Measurements from ENCODE around the gene KCNK5. TPM values are rescaled to one million over a fixed set of nuclear protein-coding genes. Genes with fewer than 3 reads are reported as not detected.

KCNK5 gene
- total RNA-seq, 4 donors from 2014 or later: 1.0 to 4.8 (median 2.0) TPM

- no peaks in the 10 kb centered on the region for H3K9me3 ChIP-seq
- no peaks in the 10 kb centered on the region for H3K36me3 ChIP-seq
- peaks cover 0 to 8% of the 10 kb centered on the region in 2 donors for H3K4me1 ChIP-seq
- no peak for TF ChIP-seq POLR2A (IDR thresholded peaks at IDR 0.05)
- TF ChIP-seq CTCF (IDR thresholded peaks at IDR 0.05): no peak
- H3K4me3 ChIP-seq: peak overlapping the region in 1 of 2 donors; percentile 43
- no peak overlapping the region for H3K27ac ChIP-seq
- H3K27me3 ChIP-seq: peaks cover 0 to 4% of the 10 kb centered on the region in 2 donors
- intact Hi-C loops (cut with DNase I; ENCODE audit: low total_unique reads): no loop called here
- no peak for DNase-seq
These were observed 2.5 kb downstream of the KCNK5 start for GRCh38 chr6:39226639-39227329.

- Histone ChIP-seq H3K27ac (no peak overlapping the region), H3K4me3 (no peak overlapping the region), H3K27me3 (peaks cover 0 to 4% of the 10 kb centered on the region in 2 donors), H3K36me3 (no peaks in the 10 kb centered on the region), H3K4me1 (peaks cover 0 to 8% of the 10 kb centered on the region in 2 donors), H3K9me3 (no peaks in the 10 kb centered on the region)
- TF ChIP-seq CTCF (IDR thresholded peaks at IDR 0.05) (no peak), POLR2A (IDR thresholded peaks at IDR 0.05) (no peak)
- no peak for DNase-seq
- intact Hi-C loops (cut with DNase I; ENCODE audit: low total_unique reads): no loop called here
These were observed 3.3 kb downstream of the KCNK5 start for GRCh38 chr6:39225946-39226437.

- TF ChIP-seq POLR2A (IDR thresholded peaks at IDR 0.05): no peak
- no peak for TF ChIP-seq CTCF (IDR thresholded peaks at IDR 0.05)
- DNase-seq: no peak
- no peak overlapping the region for H3K27ac ChIP-seq
- intact Hi-C loops (cut with DNase I; ENCODE audit: low total_unique reads): no loop called here
- H3K4me1 ChIP-seq: peaks cover 0 to 8% of the 10 kb centered on the region in 2 donors
- no peak overlapping the region for H3K4me3 ChIP-seq
- no peaks in the 10 kb centered on the region for H3K36me3 ChIP-seq
- H3K9me3 ChIP-seq: no peaks in the 10 kb centered on the region
- peaks cover 0 to 4% of the 10 kb centered on the region in 2 donors for H3K27me3 ChIP-seq
These were observed 3.7 kb downstream of the KCNK5 start for GRCh38 chr6:39225543-39225942.

- intact Hi-C loops (cut with DNase I; ENCODE audit: low total_unique reads): no loop called here
- no peak for TF ChIP-seq POLR2A (IDR thresholded peaks at IDR 0.05)
- TF ChIP-seq CTCF (IDR thresholded peaks at IDR 0.05): no peak
- peaks cover 0 to 8% of the 10 kb centered on the region in 2 donors for H3K4me1 ChIP-seq
- H3K36me3 ChIP-seq: no peaks in the 10 kb centered on the region
- H3K4me3 ChIP-seq: no peak overlapping the region
- H3K27me3 ChIP-seq: peaks cover 0 to 4% of the 10 kb centered on the region in 2 donors
- DNase-seq: no peak
- no peaks in the 10 kb centered on the region for H3K9me3 ChIP-seq
- no peak overlapping the region for H3K27ac ChIP-seq
These were observed 4.6 kb downstream of the KCNK5 start for GRCh38 chr6:39224523-39225182.

GRCh38 chr6:39224011-39224410, 5.3 kb downstream of the KCNK5 start:
- H3K4me1 ChIP-seq: peaks cover 0 to 6% of the 10 kb centered on the region in 2 donors
- DNase-seq: no peak
- intact Hi-C loops (cut with DNase I; ENCODE audit: low total_unique reads): no loop called here
- no peaks in the 10 kb centered on the region for H3K9me3 ChIP-seq
- no peak overlapping the region for H3K27ac ChIP-seq
- no peak overlapping the region for H3K4me3 ChIP-seq
- peaks cover 0 to 4% of the 10 kb centered on the region in 2 donors for H3K27me3 ChIP-seq
- TF ChIP-seq POLR2A (IDR thresholded peaks at IDR 0.05): no peak
- no peak for TF ChIP-seq CTCF (IDR thresholded peaks at IDR 0.05)
- no peaks in the 10 kb centered on the region for H3K36me3 ChIP-seq

Measured in uterus (tissue), 4 donors.